Skeletal muscle cell (primary cell): ENCODE results near the gene FASTKD3.
"Not testable (repeated sequence)": the region's sequence is repeated elsewhere in the genome, so short reads cannot be mapped to it uniquely, and the experiment has no call there.

ENCODE experiments used
- DNase-seq: peaks from one replicate; pipeline ENCODE4 v3.0.0-alpha.2; 2010; ENCODE audit warnings: low read depth
- H3K4me3 ChIP-seq: 2 replicates; pipeline ENCODE4 v1.5.1; 2011; ENCODE audit warnings: low read depth, mild to moderate bottlenecking, control low read depth, low read length, moderate library complexity

FASTKD3 gene, protein sequence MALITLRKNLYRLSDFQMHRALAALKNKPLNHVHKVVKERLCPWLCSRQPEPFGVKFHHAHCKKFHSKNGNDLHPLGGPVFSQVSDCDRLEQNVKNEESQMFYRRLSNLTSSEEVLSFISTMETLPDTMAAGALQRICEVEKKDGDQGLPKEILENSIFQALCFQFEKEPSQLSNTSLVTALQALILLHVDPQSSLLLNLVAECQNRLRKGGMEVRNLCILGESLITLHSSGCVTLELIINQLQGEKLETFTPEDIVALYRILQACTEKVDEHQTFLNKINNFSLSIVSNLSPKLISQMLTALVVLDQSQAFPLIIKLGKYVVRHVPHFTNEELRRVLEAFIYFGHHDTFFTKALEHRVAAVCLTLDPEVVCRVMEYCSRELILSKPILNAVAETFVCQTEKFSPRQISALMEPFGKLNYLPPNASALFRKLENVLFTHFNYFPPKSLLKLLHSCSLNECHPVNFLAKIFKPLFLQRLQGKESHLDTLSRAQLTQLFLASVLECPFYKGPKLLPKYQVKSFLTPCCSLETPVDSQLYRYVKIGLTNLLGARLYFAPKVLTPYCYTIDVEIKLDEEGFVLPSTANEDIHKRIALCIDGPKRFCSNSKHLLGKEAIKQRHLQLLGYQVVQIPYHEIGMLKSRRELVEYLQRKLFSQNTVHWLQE

DNA sequence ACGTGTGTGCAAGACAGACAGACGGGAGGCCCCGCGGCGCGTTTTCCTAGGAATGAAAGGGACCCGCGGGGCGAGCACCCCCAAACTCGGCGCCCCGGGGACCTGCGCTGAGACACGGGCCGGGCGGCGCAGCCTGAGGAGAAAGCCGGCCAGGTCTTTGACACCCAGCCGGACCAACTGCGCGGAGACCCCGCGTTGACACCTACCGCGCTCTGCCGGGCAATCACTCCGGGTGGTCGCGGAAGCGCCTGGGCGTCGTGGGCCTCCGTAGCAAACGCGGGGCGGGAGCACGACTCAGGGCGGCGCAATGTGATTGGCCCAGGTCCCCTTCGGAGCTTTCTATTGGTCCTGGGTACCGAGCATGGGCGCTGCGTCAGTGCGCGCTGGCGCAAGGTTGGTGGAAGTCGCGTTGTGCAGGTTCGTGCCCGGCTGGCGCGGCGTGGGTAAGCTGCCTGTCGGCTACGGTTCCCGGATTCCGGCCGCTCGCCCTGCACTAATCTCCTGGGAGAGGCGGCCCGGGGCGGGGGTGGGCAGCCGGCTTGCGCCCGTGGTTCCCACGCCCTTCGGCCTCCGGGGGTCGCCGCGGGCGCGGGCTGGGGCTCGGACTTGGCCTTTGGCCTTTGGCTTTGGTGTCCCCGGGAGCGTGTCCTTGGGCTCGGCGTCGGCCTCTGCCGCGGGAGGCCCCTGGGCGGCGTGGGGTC is at the start of gene FASTKD3, which contains the start of gene MTRR:
Gene FASTKD3 (minus strand): TSS at position 259 of the 701 bp plus-strand sequence. CDS start 948 bp downstream, outside the sequence.
Gene MTRR (plus strand): TSS at position 376 of the 701 bp plus-strand sequence. CDS start 1,647 bp downstream, outside the sequence.
- peak; percentile 81 for DNase-seq
- H3K4me3 ChIP-seq: peak within 1 kb of the TSS; percentile 94

DNA sequence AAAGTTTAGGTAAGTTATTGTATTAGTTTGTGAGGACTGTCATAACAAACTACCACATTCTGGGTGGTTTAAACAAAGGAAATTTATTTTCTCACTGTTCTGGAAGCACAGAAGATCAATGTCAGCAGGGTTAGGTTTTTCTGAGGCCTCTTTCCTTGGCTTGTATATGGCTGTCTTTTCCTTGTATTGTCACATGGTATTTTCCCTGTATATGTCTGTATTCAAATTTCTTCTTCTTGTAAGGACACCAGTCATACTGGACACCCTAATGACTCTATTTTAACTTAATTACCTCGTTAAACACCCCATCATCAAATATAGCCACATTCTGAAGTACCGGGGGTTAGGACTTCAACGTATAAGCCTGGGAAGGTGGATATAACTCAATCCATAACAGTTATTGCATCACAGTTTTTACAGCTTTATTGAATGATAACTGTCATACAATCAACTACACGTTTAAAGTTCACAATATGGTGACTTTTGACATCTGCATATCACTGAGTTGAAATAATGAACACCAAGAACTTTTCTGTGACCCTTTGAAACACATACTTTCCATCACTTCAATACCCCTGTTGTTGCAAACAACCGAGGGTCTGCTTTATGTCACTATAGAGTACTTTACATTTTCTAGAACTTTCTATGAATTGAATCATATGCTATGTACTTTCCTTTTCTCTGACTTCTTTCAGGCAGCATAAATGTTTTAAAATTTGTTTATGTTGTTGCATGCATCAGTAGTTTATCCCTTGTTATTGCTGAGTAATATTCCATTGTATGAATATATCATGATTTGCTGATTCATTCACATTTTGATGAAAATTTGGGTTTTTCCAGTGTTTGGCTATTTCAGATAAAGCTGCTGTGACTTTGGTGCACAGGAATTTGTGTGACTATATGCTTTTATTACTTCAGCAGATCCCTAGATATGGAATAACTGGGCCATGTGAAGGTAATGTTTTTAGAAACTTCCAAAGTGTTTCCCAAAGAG is 48.6 kb upstream of the FASTKD3 start:
- no peak for DNase-seq
- no peak overlapping the region for H3K4me3 ChIP-seq

DNA sequence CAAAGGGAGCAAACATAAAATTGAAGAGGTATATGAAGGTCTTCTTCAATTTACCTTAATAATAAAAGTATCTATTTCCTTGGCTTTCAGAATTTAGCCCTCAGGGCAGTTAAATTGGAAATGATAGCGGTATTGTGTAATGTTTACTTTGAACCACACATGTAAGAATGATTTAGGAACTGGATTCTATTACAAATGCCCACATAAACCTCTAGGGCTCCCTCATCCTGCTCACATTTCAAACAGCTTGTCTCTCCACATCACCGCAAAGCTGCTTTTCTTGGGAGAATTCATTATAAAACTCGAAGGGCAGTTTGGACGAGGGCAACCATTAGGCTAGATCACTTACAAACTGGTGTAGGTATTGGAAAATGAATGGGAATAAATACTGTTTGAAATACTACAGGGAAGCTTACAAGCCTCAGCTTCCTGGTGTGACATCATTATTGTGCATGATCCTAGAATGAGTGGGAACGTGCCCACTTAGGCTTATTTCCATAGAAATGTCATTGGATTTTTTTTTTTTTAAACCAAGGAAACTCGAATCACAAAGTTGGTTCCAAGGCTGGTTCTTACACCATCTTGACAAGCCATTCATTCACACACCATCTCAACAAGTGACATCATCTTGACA is 47.5 kb upstream of the FASTKD3 start:
- no peak overlapping the region for H3K4me3 ChIP-seq
- DNase-seq: peak; percentile 44

DNA sequence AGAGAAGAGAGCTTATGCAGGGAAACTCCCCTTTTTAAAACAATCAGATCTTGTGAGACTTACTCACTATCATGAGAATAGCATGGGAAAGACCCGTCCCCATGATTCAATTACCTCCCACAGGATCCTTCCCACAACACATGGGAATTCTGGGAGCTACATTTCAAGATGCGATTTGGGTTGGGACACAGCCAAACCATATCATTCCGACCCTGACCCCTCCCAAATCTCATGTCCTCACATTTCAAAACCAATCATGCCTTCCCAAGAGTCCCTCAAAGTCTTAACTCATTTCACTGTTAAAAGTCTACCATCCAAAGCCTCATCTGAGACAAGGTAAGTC is 42.6 kb upstream of the FASTKD3 start:
- H3K4me3 ChIP-seq, DNase-seq: not testable (repeated sequence)

DNA sequence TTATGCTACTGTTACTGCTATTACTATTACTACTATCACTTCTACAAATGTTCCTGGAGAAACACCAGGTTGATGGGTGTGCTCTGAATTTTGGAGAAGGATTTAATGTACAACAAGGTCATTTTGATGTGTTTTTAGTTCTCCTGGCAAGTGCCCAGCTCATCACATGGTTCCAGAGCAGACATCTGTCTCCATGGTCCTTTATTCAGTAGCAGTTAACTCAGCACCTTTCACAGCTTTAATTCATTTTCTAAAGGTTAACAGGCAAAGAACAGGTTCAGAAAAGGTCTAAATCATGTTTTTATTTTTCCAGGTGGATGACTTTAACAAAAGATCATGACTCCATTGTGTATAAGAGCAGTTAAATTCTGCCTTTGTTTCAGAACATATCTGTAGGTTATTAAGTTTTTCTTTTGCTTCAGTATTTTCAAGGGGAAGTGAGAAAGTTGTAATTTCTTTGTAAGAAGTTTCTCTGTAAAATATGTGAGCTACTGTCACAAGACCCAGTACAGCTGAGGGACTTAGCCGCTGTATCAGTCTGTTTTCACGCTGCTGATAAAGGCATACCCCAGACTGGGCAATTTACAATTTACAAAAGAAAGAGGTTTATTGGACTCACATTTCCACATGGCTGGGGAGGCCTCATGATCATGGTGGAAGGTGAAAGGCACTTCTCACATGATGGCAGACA is 42.1 kb upstream of the FASTKD3 start:
- no peak overlapping the region for H3K4me3 ChIP-seq
- no peak for DNase-seq

DNA sequence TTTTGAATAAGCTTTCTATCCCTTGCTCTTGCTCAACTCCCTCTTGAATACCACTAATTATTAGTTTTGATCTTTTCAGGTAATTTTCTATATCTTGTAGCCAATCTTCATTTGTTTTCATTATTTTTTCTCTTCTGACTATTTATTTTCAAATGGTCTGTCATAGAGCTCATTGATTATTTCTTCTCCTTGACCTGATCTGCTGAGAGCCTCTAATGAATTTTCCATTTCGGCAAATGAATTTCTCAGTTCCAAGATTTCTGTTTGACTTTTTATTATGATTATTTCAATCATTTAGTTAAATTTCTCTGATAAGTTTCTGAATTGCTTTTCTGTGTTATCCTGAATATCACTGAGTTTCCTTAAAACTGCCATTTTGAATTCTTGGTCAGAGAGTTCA is 39.5 kb upstream of the FASTKD3 start:
- H3K4me3 ChIP-seq: no peak overlapping the region
- no peak for DNase-seq

DNA sequence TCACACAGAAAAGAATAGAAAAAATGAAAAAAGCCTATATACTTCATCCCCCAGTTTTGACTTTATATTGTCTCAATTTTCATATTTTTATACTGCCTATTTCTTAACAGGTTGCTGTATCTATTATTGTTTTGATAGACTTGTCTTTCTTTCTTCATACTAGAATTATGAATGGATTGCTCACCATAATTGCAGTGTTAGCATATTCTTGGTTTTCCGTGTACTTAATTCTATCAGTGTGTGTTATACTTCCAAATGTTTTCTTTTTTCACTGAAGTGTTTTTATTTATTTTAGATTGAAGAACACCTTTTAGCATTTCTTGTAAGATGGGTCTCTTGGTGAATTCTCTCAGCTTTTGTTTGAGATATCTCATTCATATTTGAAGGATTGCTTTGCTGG is 38.8 kb upstream of the FASTKD3 start:
- no peak for DNase-seq

DNA sequence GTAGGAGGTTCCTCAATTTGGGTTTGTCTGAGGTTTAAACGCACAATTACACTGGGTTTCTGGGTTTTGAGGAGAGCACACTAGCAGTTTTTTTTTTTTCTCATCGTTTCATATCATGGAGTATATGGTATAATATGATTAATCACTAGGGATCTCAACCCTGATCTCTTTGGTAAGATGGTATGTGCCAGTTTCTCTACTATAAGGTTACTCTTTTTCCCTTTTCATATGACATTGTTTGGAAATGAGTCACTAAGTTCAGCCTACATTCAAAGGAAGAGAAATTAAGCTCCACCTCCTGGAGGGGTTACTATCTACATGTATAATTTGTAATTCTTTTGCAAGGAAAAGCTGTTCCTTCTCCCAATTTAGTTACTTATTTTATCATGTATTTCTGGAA is 35.3 kb upstream of the FASTKD3 start:
- DNase-seq: peak; percentile 37
- no peak overlapping the region for H3K4me3 ChIP-seq

More for the DNA sequence above, 38.8 kb upstream of the FASTKD3 start:
- H3K4me3 ChIP-seq: no peak overlapping the region

DNA sequence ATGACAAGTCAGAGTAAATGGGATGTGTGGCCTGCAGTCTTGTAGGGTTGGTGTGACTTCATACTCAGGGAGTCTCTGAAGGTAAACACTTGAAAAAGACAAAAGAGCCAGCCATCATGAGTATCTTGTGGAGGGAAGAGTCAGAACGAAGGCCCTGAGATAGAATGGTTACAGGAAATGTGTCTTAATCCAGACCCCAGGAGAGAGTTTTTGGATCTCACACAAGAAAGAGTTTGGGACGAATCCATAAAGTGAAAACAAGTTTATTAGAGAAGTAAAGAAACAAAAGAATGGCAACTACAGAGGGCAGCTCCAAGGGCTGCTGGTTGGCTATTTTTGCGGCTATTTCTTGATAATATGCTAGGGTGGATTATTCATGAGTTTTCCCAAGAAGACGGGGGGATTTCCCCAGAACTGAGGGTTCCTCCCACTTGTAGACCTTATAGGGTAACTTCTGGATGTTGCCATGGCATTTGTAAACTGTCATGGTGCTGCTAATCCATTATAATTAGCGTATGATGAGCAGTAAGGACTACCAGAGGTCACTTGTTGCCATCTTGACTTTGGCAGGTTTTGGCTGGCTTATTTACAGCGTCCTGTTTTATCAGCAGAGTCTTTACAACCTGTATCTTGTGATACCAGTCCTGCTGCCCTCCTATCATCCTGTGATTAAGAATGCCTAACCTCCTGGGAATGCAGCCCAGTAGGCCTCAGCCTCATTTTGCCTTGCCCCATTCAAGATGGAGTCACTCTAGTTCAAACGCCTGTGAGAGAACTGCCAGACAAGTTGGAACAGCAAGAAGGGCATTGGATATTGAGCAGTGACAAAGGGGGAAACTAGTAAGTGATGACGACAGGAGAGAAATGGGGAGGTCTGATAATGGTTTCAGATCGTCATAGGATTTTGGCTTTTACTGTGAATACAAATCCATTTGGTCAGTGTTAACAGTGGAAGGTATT is 34.1 kb upstream of the FASTKD3 start:
- no peak overlapping the region for H3K4me3 ChIP-seq
- no peak for DNase-seq

DNA sequence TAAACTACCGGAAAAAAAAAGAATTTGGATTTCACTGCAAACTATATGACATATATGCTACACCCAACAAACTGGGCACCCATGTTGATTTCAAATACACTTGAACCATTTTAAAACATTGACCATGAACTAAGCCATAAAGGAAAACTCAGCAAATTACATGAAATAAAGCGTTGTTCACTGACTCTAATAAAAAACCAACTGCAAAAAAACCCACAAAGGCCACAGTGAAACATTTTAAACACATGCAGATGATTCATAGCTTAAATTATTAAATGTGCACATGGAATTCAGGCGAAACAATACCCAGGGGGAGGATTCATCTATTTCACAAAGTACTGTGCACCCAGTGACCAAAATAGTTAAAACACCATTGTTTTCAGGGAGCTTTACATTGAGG is 33.4 kb upstream of the FASTKD3 start:
- no peak for DNase-seq
- H3K4me3 ChIP-seq: no peak overlapping the region

DNA sequence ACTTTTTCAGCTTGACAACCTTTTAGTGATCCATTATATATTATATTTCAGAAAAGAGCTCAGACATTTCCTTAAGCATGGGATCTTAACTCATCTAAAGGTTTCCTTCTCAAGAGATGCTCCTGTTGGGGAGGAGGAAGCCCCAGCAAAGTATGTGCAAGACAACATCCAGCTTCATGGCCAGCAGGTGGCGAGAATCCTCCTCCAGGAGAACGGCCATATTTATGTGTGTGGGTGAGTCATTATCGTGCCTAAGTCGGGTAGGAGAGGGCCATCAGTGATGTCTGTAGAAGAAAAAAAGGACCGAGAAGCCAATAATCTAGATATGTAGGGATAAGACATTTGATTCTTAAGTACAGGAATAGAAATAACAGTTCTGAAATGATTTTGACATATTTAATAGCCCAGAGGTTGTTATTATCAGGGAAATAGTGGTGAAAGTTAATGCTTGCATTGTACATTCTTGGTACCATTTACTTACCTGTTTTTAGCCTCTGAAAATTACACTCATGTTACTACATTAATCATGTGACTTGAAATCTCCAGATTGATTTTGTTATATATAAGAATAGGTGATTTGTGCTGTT is 28.3 kb upstream of the FASTKD3 start:
- no peak overlapping the region for H3K4me3 ChIP-seq
- no peak for DNase-seq

DNA sequence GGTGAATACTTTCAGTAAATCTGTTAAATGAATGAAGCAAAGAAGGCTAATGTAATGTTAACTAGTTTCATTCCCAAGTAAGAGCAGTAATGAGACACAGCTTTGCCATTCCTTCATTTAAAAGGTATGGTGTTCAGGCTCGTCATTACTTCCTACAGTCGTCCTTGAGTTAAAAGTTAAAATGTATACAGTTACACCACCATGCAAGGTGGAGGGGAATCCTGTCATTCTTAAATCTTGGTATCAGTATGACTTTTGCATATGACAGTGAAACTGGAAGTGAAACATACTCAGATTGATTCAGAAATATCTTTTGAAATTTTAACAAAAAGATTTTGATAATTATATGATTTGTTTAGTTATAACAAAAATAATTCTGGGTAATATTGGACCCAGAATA is 26.0 kb upstream of the FASTKD3 start:
- no peak for DNase-seq

DNA sequence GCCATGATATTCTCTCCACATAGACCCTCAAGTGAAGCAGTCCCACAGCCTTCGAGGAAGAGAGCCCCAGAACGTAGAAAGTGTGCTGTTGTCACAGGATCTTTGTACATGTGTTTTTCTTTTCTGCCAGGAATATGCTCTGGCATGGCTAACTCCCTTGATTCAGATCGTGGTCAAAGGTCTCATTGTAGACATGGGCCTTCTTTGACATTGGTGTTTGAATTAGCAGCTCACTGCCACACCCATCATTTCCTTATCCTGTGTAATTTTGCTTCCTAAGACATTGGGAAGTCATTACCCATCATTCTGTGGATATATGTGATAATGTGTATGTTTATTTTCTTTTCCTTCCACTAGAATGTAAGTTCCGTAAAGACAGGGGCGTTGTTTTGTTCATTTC is 25.6 kb upstream of the FASTKD3 start:
- no peak for DNase-seq

More for the DNA sequence above, 26.0 kb upstream of the FASTKD3 start:
- no peak overlapping the region for H3K4me3 ChIP-seq

DNA sequence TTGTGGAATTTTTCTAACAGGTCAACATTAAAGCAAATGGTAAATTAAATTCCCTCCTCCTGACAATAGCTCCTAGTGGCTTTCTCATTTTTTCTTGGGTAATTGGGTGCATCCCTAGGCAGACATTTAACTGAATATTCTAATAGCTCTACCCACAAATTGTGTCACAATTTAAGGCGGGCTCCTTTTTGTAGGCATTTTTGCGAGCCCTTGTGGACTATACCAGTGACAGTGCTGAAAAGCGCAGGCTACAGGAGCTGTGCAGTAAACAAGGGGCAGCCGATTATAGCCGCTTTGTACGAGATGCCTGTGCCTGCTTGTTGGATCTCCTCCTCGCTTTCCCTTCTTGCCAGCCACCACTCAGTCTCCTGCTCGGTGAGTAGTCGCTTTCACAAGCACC is 20.1 kb upstream of the FASTKD3 start:
- H3K4me3 ChIP-seq: no peak overlapping the region
- no peak for DNase-seq

More for the DNA sequence above, 25.6 kb upstream of the FASTKD3 start:
- no peak overlapping the region for H3K4me3 ChIP-seq

DNA sequence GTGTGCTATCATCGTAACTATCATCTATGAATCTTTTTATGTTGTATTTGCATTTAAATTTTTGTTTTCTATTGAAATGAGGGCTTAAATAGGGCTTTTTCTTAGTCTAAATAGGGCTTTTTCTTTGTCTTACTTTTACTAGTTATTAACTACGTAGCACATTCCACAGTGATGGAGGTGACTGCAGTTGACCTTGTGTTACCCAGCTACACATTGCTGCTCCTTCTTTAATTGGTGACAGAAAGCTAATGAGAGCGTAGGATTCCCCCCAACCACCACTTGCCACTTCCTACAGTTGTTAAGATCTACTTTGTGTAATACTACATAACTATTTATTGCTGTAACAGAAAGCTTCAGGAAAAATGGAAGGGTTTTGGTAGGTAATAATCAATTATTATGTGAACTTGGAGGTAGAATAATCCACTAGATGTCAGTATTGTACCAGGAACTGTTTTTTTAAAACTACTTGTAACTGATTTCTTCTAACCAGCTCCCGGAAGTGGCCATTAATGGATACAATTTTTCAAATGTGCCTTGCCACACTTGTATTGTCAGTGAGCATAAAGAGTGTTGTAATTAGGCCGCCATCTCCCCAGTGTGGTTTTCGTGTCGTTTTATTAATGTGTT is 18.1 kb upstream of the FASTKD3 start:
- no peak for DNase-seq
- no peak overlapping the region for H3K4me3 ChIP-seq
